ENCODE results near the gene KLHL25. TPM values are rescaled to one million over a fixed set of nuclear protein-coding genes. Genes with fewer than 3 reads are reported as not detected.
A peak's percentile ranks its signal among the peaks of the same experiment; 100 is the strongest.

KLHL25 gene
- total and polyA plus RNA-seq, 2 of the 8 experiments (the other 6 are each of a cell fraction or from before 2014, with no cell fraction given) = 16.5 to 22.0 TPM

DNA sequence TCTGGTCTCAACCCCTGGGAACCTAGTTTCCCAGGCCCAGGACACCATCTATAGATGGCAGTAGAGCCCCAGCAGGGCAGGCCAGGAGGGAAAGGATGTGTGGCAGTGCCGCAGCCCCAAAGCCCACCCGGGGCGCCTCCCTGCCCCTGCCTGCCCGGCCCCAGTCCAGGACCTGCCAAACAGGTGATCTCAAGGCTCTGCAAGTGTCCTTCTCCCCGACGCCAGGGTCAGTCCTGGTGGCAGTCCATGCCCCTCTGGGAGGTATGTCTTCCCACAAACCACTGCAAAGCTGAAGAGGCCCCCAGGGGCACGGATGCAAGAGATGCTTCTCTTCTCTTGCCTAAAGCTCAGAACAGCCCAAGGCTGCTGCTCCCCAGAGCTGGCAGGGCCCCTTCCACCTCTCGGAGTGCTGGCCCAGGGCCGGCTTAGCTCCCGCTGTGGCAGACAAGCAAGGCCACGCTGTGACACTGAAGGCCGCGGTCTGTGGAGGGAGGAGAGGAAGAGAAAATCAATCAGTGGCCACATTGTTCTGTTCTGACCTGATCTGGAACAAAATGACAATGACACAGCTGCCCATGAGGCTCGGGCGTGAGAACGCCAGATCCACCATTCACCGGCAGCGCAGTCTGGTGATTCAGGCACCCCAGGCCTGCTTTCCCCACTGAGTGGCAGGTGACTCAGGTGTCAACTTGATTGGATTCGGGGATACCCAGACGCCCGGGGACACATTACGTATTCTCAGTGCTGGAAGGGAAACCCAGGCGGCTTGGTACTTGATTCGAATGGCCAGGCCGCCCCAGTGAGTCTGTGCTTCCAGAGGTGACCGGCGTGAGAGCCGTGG lies 34.0 kb downstream of the KLHL25 start:
- Histone ChIP-seq H4K8ac (ENCODE audit: extremely low read depth, insufficient read depth, low read length) (peak overlapping the region; percentile 37; the same call in 1 of the 2 replicates), H3K56ac (replicated peaks; ENCODE audit: insufficient read length, low read depth, low read length) (no peak overlapping the region), H3K79me1 (ENCODE audit: low read depth, low read length) (peaks cover 15% of the 10 kb centered on the region), H2BK12ac (ENCODE audit: low read depth, low read length) (no peak overlapping the region), H2BK20ac (ENCODE audit: low read length) (no peak overlapping the region), H3K4me2 (ENCODE audit: insufficient read depth in 1 of 2, low read depth in 2 of 2, low read length in 2 of 2) (no peak overlapping the region), H2AFZ (ENCODE audit: low read length) (no peak overlapping the region), H3K14ac (ENCODE audit: insufficient read length) (no peak overlapping the region), H3K36me3 (ENCODE audit: control insufficient read depth in 2 of 4, insufficient read depth in 4 of 4, low read length in 3 of 4) (peaks cover 0 to 2% (median under 1%) of the 10 kb centered on the region in 4 experiments; a peak in 4 of 8 replicates), H4K5ac (ENCODE audit: insufficient read length, low read depth, low read length) (no peak overlapping the region), H3K4me1 (replicated peaks in 1 of 4; ENCODE audit: control insufficient read depth in 3 of 4, insufficient read depth in 4 of 4, low read length in 3 of 4) (peaks cover 0 to 1% (median 0%) of the 10 kb centered on the region in 4 experiments; a peak in 2 of 7 replicates), H3K27me3 (replicated peaks in 1 of 4; ENCODE audit: control insufficient read depth in 3 of 4, extremely low read depth in 1 of 4, insufficient read depth in 3 of 4, low read length in 3 of 4) (no peaks in the 10 kb centered on the region), H3K27ac (ENCODE audit: low read depth, low read length) (no peak overlapping the region), H4K91ac (replicated peaks; ENCODE audit: insufficient read length, low read length) (no peak overlapping the region), H3K9me3 (ENCODE audit: insufficient read depth in 2 of 2, low read depth in 1 of 2, low read length in 1 of 2) (no peaks in the 10 kb centered on the region), H2BK5ac (ENCODE audit: low read depth, low read length) (no peak overlapping the region), H2BK120ac (replicated peaks; ENCODE audit: low read depth, low read length) (no peak overlapping the region), H2BK15ac (ENCODE audit: low read length) (no peak overlapping the region), H3K23me2 (ENCODE audit: low read depth, low read length) (no peaks in the 10 kb centered on the region), H3K4ac (replicated peaks; ENCODE audit: insufficient read length, low read depth, low read length) (no peak overlapping the region), H3K18ac (ENCODE audit: extremely low read depth, low read length) (no peak overlapping the region), H2AK5ac (ENCODE audit: low read depth, low read length) (no peak overlapping the region), H3K23ac (ENCODE audit: insufficient read length) (no peak overlapping the region), H4K20me1 (replicated peaks in 1 of 2; ENCODE audit: control insufficient read depth in 1 of 2, insufficient read depth in 2 of 2, low read length in 2 of 2) (peaks cover 2 to 8% of the 10 kb centered on the region in 2 experiments), H3K9ac (replicated peaks in 1 of 4; ENCODE audit: extremely low read depth in 1 of 4, low read depth in 3 of 4, low read length in 3 of 4) (no peak overlapping the region), H3K79me2 (ENCODE audit: control insufficient read depth in 1 of 2, insufficient read depth in 2 of 2, low read length in 2 of 2) (peaks cover 0 to 27% of the 10 kb centered on the region in 2 experiments; a peak in 2 of 4 replicates), H3K4me3 (ENCODE audit: extremely low read depth in 1 of 4, insufficient read depth in 2 of 4, low read depth in 3 of 4, low read length in 4 of 4) (no peak overlapping the region)
- TF ChIP-seq RFX5 (IDR thresholded peaks at IDR 0.05; ENCODE audit: borderline replicate concordance, low read depth, low read length) (no peak), TAF7 (optimal IDR thresholded peaks at IDR 0.05; ENCODE audit: borderline replicate concordance, low read depth, low read length) (no peak), RAD21 (IDR thresholded peaks at IDR 0.05 in 1 of 2, conservative IDR thresholded peaks at IDR 0.05 in 1 of 2; ENCODE audit: low read depth in 2 of 2, low read length in 2 of 2) (peak in 1 of 2 experiments; percentile 37; a peak in 2 of 4 replicates)
- ChIA-PET POLR2A (ENCODE audit: partially characterized antibody) (interaction anchor here (5.1 kb wide), 1 partner anchor 10 kb away, joined by 22 read pairs; no protein-coding TSS in a partner anchor), CTCF (ENCODE audit: partially characterized antibody) (interaction anchor here (0.6 to 2.3 kb wide), 5 partner anchors 9 to 198 kb away, joined by 3 to 10 read pairs (median 4); no protein-coding TSS in a partner anchor)
- no peak for DNase-seq (ENCODE audit: low read depth in 1 of 2, low spot score in 2 of 2)
- no peak for FAIRE-seq
- 91% methylated on average over 28 of the region's 28 CpGs; no CpG with 5 or more reads in 1 of the 2 experiments for WGBS, 2 experiments (ENCODE audit: extremely low coverage in 1 of 2, insufficient coverage in 1 of 2, insufficient read length in 1 of 2, insufficient replicate concordance in 2 of 2, low coverage in 1 of 2, low lambda C conversion rate in 2 of 2, missing lambda C conversion rate in 1 of 2)
